SU-DHL-6 (cell line): Measurements from ENCODE around the gene DENND1B.

Experiments
- CTCF ChIP-seq: fragments of 200-600 bp; sonication (generic); IDR thresholded peaks from one replicate; pipeline ENCODE4 v1.5.1; 2017; ENCODE audit warnings: antibody characterized with exemption, mild to moderate bottlenecking, low read length, moderate library complexity; ENCODE audit not compliant: insufficient read depth, poor library complexity, severe bottlenecking
- EZH2phosphoT487 ChIP-seq: fragments of 200-600 bp; sonication (generic), shearing (Covaris generic); conservative IDR thresholded peaks from 2 replicates; pipeline ENCODE4 v1.6.1; 2018; ENCODE audit warnings: mild to moderate bottlenecking, antibody characterized with exemption, low read length, moderate library complexity, mixed read lengths

- TF ChIP-seq CTCF (no peak), EZH2phosphoT487 (no peak)
Measured at GRCh38 chr1:197811769-197812168, 36.5 kb upstream of the DENND1B start.
